Epithelial cell of proximal tubule (primary cell): ENCODE measurements around the gene PRMT9. TPM values are rescaled to one million over a fixed set of nuclear protein-coding genes. Genes with fewer than 3 reads are reported as not detected.

Experiments used
- DNase-seq: peaks from one replicate; pipeline ENCODE4 v3.0.0-alpha.2; 2011; ENCODE audit warnings: low read depth
- H3K4me3 ChIP-seq: 2 replicates; pipeline ENCODE4 v1.5.1; 2011; ENCODE audit warnings: low read depth, mild to moderate bottlenecking, low read length
- total RNA-seq: library from RNA; depleted of rRNA; stranded (reverse); fragments of >200 nt; gene quantifications from 2 replicates; pipeline ENCODE4 v1.2.3, GENCODE V29; 2015
- TF ChIP-seq, protein P1 (sequence below): conservative IDR thresholded peaks from 2 replicates; pipeline ENCODE4 v1.5.1; 2012; ENCODE audit warnings: low read depth, mild to moderate bottlenecking, low read length

PRMT9 gene
- total RNA-seq, 1 donor from 2014 or later, result 6.5 TPM

DNA sequence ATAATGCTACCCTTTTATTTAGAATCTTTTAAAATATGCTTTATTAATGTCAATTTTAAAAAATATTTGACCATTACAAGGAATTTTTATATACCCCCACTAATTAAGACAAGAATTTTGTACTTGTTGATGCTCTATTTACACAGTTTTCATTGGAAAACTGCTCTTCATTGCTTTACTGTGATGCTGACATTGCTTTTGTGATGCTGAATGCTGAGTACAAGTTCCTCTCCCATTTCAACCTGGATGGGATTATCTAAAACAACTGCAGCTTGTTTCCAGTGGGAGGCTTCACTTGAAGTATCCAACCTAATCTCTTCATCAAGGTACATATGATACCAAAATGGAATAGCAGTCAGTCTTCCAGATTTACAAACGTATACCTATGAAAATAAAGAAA is 45.6 kb downstream of the PRMT9 start:
- DNase-seq, result no peak
- TF ChIP-seq, protein P1, sequence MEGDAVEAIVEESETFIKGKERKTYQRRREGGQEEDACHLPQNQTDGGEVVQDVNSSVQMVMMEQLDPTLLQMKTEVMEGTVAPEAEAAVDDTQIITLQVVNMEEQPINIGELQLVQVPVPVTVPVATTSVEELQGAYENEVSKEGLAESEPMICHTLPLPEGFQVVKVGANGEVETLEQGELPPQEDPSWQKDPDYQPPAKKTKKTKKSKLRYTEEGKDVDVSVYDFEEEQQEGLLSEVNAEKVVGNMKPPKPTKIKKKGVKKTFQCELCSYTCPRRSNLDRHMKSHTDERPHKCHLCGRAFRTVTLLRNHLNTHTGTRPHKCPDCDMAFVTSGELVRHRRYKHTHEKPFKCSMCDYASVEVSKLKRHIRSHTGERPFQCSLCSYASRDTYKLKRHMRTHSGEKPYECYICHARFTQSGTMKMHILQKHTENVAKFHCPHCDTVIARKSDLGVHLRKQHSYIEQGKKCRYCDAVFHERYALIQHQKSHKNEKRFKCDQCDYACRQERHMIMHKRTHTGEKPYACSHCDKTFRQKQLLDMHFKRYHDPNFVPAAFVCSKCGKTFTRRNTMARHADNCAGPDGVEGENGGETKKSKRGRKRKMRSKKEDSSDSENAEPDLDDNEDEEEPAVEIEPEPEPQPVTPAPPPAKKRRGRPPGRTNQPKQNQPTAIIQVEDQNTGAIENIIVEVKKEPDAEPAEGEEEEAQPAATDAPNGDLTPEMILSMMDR, result no peak
- H3K4me3 ChIP-seq, result no peak overlapping the region

DNA sequence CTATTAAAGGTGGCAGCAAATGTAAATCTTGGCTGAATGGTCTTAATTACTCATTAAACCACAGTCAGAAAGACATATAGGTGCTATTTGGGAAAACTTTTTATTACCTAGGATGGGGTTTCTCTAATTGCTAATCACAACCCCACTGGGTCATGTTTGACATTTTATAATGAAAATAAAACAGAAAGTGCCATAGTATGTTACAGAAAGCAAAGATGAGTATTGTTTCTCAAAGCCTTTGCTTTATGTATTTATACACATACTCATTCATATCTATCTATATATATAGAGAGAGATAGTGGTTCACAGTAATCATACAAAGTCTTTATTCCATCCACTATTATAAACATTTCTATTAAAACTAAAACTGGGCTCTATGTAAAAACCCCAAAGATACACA is 48.6 kb downstream of the PRMT9 start:
- TF ChIP-seq, protein P1, result no peak
- H3K4me3 ChIP-seq, result no peak overlapping the region
- DNase-seq, result no peak

DNA sequence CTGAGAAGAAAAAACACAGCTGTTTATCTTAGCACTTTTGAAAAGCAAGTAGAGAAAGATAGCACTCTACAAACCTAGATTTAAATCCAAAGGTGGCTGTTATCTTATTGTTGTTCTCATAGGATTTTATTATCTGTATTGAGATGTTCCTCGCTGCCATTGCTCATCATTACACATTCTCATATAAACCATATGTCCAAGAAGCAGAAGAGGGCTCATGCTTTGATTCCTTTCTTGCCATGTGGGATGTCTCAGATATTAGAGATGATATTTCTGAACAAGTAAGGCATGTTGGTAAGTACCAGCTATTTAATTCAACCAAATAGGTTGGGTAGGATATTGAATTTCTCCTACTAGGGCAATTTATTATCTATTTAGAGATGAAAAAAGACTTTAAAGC is 50.3 kb downstream of the PRMT9 start:
- TF ChIP-seq, protein P1, result no peak
- no peak overlapping the region for H3K4me3 ChIP-seq
- no peak for DNase-seq

DNA sequence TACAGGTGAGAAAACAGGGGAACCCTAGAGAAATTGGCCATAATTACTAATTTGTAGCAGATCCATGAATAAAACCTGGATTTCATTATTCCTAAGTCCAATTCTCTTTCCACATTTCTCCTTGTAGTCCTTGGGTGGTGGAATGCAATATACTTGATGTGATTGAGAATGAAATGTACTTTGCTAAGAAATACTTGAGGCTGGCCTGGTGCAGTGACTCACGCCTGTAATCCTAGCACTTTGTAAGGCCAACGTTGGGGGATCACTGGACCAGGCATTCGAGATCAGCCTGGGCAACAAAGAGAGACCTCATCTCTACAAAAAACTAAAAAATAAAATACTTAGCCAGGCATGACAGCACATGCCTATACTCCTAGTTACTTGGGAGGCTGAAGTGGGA is 50.9 kb downstream of the PRMT9 start:
- TF ChIP-seq, protein P1, result no peak
- H3K4me3 ChIP-seq, result no peak overlapping the region
- no peak for DNase-seq

DNA sequence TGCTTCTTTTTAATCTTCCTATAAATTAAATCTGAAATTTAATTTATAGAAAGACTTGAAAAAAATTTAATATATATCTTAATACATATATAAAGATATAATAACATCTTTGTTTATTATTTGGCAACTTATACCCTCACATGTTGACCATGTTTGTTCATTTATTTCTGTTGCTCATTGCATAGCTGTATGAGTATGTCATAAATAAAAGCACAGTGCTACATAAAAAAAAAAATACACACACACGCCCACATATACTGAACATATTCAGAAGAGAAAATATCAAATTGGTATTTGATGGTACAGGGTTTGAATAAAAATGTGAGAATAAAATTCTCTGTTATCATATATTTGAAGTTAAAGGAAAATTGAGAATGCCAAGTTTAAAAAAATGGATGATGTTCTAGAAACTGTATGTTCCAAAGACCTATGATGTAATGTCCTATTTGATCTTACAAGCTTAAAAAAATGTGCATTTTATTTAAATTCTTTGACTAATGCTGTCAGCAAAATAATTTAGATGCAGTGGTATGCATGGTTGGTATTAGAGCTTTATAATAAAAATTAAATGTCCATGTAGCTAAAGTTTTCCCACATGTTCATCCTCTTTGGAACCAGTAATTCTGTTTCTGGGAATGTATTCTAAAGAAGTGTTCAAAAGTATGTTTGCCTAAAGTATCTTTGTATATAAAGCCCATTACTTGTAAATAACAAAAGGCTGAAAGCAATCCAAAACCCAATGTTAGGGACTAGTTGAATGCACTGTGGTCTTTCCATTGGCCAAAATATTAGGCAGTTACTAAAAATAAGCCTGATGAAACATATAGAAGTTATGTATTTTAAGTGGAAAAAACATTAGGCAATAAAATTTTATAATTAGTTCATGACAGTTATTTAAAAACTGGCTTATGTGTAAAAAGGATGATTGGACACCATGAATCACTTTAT is 53.9 kb downstream of the PRMT9 start:
- TF ChIP-seq, protein P1, result no peak
- DNase-seq, result no peak
- no peak overlapping the region for H3K4me3 ChIP-seq

DNA sequence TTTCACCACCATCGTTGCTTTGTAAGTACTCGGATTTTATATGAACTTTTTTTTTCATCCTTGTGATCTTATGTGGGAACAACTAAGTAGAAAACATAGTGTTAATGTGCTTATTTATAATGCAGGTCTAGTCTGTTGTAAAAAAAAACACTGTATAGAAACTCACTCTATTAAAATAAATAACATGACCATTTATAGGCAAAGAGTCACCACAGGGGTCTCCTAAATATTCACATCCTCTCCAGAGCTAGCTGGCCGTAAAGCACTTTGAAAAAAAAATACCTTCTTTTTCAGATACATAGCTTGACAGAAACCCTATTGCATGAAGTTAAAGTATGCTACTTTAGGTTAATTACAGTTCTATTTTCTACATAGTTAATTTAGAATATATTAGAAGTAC is 55.5 kb downstream of the PRMT9 start:
- TF ChIP-seq, protein P1, result no peak
- no peak for DNase-seq

DNA sequence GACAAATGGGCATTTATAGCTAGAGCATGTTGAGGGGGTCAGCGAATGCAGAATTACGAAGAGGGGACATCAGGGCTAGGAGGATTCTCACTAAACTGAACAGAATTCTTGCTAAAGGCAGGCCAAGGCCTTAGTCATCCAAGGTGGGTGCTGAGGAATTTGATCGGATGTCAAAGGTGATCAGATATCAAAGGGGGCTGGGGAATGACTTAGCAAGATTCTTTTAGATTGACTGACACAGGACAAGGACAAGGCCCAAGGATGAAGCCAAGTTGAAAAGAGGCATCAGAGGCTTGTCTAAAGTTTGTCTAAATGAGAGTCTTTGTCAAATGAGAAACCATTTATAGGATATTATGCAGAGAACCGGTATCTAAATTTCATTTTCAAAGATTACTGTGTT is 57.1 kb downstream of the PRMT9 start:
- TF ChIP-seq, protein P1, result no peak
- no peak overlapping the region for H3K4me3 ChIP-seq
- no peak for DNase-seq

More for the DNA sequence above, 55.5 kb downstream of the PRMT9 start:
- no peak overlapping the region for H3K4me3 ChIP-seq
